GM08714 (cell line): ENCODE measurements around the gene LRRC10B.

Experiments
- H3K4me3 ChIP-seq: fragments of 200-500 bp; sonication (Bioruptor generic); 2 replicates; pipeline ENCODE4 v1.5.1; 2014; ENCODE audit warnings: mild to moderate bottlenecking, low read length, inconsistent platforms
- ZNF274 ChIP-seq: IDR thresholded peaks from 2 replicates; pipeline ENCODE4 v1.6.1; 2012; ENCODE audit warnings: mild to moderate bottlenecking, low read depth, low read length

The LRRC10B gene

GRCh38 chr11:61480261-61480993, 28.1 kb upstream of the LRRC10B start:
- TF ChIP-seq ZNF274: no peak
- no peak overlapping the region for H3K4me3 ChIP-seq

DNA sequence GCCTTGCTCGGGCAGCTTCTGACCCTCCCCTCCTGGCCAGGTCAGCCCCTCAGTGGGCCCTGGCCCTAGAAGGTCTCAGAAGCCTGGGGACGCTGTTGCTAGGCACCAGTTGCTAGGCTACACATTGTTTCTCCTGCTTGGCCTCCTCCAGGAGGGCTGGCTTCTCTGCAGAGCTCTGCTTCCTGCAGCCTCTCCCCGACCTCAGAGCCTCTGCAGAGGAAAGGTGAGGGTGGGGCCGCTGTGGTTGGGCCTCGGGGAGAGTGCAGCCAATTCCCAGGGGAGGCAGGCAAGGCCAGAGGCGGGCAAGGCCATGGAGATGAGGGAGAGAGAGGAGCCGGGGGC, 27.6 kb upstream of the LRRC10B start:
- TF ChIP-seq ZNF274: no peak
- no peak overlapping the region for H3K4me3 ChIP-seq

GRCh38 chr11:61481806-61482205, 26.7 kb upstream of the LRRC10B start:
- no peak for TF ChIP-seq ZNF274

GRCh38 chr11:61482513-61482912, 26.0 kb upstream of the LRRC10B start:
- no peak overlapping the region for H3K4me3 ChIP-seq
- no peak for TF ChIP-seq ZNF274

More at GRCh38 chr11:61481806-61482205, 26.7 kb upstream of the LRRC10B start:
- no peak overlapping the region for H3K4me3 ChIP-seq

DNA sequence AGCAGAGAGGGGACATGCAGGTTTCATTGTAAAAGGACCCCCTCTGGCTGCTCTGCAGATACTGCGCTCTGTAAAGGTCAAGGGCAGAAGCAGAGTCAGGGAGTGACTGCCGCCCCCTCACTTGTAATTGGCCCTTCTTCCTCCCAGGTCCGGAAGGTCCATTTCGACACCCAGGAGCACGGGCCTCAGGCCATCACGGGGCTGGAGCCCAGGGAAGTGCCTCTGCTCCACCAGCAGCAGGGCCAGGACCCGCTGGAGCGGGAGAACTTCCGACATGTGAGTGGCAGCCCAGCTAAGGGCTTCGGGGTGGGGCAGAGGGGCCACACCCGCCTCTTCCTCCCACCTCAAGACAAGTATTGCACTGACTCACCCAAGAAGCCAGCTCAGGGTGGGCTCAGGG, 24.0 kb upstream of the LRRC10B start:
- no peak for TF ChIP-seq ZNF274
- no peak overlapping the region for H3K4me3 ChIP-seq

GRCh38 chr11:61485080-61485479, 23.5 kb upstream of the LRRC10B start:
- no peak overlapping the region for H3K4me3 ChIP-seq
- no peak for TF ChIP-seq ZNF274

GRCh38 chr11:61486011-61486620, 22.4 kb upstream of the LRRC10B start:
- no peak overlapping the region for H3K4me3 ChIP-seq
- TF ChIP-seq ZNF274: no peak

DNA sequence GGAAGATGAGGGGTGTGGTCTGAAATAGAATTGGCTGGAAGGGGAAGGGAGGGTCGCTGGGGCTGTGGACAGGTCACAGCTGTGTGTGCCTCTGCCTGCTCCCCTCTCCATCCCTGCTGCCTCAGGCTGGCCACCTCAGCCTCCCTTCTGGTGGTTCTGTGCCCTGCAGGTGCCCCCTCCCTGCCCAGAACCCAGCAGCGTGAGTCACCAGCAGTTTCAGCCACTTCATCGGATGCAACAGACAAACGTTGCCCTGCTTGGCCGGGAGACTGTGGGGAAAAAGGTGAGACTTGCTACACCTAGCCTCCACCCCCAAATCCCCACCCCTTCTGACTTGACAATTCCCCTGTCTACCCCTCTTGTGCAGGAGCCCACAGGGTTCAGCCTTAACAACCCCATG, 21.8 kb upstream of the LRRC10B start:
- no peak for TF ChIP-seq ZNF274
- H3K4me3 ChIP-seq: no peak overlapping the region

DNA sequence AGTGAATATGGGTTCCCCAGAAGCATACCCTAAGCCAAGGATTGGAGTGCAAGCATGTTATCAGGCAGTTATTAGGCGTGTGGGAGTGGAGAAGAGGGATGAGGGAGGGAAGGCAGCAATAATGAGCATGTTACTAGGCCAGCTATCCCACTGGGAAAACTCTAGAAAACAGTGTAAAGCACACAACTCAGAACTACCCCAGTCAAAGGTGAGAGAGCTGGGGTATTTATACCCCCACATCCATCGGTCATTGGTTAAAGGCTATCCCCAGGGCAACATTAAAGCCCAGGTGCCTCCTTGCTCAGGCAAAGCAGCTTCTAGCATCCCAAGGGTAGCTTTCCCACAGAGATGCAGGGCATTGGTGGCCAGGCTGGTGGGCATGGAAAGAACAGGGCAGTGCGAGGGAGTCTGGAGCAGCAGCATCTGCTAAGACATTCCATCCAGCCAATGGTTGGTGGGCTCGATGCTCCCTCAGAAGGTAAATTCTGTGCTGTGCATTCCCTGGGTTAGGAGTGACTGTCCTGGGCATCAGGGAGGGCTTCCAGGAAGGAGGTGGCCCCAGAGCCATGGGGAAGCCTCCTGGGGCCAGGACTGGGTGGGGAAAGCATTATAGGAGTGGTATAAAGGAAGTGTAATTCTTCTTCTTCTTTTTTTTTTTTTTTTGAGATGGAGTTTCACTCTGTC, 21.1 kb upstream of the LRRC10B start:
- no peak overlapping the region for H3K4me3 ChIP-seq
- no peak for TF ChIP-seq ZNF274

- TF ChIP-seq ZNF274: no peak
- no peak overlapping the region for H3K4me3 ChIP-seq
Measured at GRCh38 chr11:61488651-61489291, 19.8 kb upstream of the LRRC10B start.

GRCh38 chr11:61489833-61490721, 18.5 kb upstream of the LRRC10B start:
- no peak overlapping the region for H3K4me3 ChIP-seq
- no peak for TF ChIP-seq ZNF274

- H3K4me3 ChIP-seq: no peak overlapping the region
- TF ChIP-seq ZNF274: no peak
Measured at GRCh38 chr11:61491736-61492395, 16.7 kb upstream of the LRRC10B start.

GRCh38 chr11:61494381-61494961, 14.1 kb upstream of the LRRC10B start:
- TF ChIP-seq ZNF274: no peak

More at GRCh38 chr11:61494381-61494961, 14.1 kb upstream of the LRRC10B start:
- H3K4me3 ChIP-seq: no peak overlapping the region
